ENCODE results near the gene SF1.

Gene SF1

DNA sequence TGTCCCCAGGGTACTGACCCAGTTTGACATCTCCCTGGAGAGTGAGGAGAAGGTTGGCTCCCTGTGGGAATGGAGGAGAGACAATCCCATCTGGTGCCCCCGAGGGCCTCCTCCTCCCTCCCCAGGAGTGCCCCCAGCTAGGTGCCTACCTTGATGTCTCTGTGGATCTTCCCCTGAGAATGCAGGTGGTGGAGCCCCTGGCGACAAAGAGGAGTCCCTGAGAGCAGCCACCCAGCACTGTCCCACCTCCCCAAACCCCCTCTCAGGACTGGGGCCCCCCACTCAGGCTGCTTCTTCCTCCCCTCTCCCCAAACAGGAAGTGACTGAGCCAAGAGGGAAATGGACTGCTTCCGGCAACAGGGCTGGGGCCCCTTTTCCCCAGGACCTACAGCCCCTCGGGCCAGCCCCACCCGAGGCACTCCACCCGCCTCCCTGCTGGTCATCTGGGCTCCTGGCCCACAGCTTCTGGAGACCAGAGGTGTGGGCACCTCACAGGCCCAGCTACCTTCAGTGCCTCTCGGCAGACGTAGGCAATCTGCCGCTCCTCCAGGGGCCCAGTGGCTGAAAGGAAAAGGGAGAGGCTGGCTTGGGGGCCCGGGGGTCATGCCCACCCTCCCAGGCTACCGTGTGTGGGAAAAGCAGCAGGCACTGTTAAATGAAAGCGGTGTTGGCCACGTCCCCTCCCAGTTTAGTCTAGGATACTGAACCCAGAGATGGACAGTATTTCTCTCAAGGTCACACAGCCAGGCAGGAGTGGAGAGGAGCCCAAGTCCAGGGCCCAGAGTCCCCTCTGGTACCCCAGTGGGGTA, 23.4 kb upstream of the SF1 start:
- no peak for DNase-seq (ENCODE audit: low read depth, low spot score)

DNA sequence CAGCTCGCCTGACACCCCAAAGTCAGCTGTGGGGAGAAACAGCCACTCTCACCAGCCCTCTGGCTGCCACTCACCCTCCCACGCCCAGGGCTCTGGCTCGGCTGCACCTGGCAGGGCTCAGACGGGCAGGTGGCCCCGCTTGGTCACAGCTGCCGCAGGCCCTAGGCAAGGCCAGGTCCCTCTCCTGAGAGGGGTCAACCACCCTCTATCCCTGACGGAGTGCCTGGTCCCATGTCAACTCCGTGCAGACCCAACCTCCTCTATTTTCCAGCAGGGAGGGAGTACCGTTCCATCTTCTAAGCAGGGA, 22.8 kb upstream of the SF1 start:
- DNase-seq (ENCODE audit: low read depth, low spot score) = no peak

DNA sequence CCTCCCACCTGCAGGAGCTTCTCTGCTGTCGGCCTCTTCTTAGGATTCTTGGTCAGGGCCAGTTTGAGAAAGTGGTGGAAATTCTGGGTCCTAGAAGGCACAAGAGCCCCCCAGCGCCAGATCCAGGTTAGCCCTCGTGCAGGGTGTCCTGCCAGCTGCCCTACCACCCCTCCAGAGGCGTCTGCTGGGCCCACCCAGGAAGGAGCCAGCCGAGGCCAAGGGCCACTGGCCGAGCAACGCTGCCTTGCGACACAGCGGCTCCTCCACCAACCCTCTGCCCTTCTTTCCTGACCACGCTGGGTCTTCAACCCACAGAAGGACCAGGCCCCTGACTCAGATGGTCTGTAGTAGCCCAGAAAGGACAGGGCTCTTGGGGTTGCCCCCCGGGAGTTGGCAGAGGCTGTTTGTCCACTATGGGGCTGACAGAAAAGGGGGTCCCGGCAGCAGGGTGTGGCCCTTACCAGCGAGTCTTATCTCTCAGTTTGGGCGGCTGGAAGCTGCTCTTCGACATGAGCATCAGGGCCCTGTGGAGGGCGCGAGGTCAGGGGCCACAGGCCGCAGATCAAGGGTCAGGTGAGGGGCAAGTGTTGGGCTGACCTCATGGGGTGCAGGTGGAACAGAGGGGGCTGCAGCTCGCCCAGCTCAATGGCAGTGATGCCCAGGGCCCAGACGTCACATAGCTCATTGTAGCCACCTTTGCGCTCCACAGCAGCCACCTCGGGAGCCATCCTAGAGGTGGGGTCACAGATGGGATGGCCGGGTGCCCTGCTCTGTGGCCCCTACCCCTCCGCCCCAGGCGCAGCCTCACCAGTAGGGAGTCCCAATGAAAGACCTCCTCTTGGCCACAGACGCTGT, 22.2 kb upstream of the SF1 start:
- no peak for DNase-seq (ENCODE audit: low read depth, low spot score)

DNA sequence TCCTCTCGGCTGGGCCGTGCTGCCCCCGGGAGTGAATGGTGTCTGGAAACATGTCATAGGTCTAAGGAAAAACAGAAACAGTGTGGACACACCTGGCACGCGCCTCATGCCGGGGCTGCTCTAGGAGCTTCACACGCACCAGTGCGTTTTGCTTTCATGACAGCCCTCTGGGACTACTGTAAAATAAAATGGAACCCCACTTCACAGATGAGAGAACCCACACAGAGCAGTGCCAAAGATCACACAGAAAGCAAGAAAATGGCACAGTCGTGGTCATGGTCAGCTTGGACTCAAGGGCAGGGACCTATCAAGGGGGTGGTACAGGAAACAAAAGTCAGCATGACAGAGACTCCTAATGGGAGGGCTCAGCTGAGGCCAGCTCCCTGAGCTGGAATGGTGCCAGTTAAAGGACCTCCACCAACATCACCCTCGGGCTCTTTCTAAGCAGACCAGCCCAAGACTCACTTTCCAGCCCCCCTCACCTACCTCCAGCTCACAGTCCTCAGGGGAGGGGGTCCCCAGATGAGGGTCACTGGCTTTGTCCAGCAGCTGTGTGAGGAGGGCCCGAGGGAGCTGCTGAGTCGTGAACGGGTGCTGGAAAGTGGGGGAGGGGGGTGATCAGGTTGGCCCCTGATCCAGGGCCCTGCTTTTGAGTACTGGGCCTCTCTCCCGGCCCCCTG, 21.4 kb upstream of the SF1 start:
- no peak for DNase-seq (ENCODE audit: low read depth, low spot score)

DNA sequence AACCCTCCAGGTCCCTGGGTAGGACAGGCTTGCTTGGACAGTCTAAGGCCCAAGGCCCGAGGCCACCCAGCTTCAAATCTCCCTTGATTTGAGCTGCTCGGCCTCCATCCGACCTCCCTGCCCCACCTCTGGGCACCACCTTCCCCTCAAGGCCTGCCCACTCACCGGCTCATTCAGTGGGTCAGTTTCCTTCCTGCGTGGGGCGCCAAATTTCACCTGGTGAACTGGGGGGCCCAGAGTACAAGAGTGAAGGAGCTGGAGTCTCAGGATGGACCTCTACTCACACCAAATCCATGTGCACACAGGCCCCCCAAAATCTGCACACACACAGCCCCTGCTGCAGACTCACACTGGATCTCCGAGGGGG, 20.9 kb upstream of the SF1 start:
- no peak for DNase-seq (ENCODE audit: low read depth, low spot score)

DNA sequence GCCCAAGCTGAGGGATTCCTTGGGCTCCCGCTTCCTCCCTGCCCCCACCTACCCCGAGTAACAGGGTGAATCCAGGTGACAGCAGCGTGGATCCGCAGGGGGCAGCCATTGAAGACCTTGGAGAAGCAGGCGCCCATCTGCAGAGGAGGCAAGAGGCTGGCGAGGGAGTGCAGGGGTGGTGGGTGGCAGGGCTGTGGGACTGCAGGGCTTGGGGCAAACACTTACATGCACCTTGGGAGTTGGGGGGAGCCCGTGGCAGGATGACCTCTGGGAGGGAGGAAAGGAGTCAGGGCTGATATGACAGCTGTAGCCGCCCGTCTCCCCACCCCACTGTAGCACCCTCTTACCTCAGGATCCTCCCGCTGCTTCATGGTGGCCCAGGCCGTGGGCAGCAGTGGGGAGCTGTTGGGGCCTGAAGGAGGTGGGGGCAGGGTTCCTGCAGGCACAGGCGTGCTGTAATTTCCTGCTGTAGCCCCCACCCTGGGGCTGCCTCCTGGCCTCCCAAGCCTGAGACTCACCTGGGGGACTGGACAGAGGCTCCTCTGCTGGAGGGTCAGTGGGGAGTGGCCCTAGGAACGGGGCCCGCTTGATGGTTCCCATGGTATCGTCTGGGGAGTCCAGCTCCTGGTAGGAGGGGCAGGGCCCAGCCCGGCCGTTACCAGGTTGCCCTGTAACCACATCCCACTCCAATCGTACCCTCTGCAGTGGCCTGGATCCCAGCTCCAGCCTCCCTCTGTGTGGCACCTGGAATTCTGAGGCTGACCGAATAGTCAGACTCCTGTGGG, 18.6 kb upstream of the SF1 start:
- DNase-seq (ENCODE audit: low read depth, low spot score) = no peak

DNA sequence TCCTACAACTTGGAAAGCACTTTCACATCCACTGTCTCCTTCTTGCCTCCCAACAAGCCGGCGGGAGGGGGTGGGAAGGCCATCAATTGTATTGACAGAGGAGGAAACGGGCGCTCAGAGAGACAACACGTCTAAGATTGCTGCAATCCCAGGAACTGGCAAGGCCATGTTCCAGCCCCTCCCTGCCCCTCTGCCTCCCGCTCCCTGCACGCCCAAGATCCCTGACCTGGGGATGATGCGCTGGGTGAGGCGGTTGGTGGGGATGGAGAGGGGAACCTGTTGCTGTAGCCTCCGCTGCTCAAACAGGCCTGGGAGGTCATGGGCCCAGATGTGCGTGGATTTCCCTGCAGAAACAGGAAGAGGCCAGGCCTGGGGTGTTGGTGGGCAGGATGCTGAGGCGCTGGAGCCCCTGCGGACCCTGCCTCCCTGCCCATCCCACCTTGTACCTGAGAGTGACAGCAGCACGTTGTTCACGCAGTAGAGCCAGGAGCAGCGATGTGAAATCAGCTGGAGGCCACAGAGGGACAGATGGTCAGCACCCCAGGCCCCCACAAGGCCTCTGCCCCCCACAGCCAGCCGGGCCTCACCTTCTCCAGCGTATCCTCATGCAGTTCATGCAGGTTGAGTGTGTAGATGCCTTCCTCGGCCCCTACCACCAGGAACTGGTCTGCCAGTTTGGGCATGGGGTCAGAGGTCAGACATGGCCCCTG, 17.9 kb upstream of the SF1 start:
- DNase-seq (ENCODE audit: low read depth, low spot score) = no peak

DNA sequence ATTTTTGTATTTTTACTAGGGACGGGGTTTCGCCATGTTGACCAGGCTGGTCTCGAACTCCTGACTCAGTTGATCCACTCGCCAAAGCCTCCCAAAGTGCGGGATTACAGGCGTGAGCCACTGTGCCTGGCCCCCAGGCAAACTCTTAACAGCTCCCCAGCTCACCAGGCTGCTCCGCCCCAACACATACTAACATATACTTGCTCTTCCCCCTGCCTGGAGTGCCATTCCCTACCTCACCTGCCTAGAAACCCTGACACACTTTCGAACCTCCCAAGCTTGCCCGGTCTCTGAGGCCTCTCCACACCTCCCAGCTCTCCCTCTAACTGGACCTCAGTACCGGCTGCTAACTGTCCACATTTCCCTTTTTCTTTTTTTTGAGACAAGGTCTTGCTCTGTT, 16.2 kb upstream of the SF1 start:
- DNase-seq (ENCODE audit: low read depth, low spot score) = no peak

DNA sequence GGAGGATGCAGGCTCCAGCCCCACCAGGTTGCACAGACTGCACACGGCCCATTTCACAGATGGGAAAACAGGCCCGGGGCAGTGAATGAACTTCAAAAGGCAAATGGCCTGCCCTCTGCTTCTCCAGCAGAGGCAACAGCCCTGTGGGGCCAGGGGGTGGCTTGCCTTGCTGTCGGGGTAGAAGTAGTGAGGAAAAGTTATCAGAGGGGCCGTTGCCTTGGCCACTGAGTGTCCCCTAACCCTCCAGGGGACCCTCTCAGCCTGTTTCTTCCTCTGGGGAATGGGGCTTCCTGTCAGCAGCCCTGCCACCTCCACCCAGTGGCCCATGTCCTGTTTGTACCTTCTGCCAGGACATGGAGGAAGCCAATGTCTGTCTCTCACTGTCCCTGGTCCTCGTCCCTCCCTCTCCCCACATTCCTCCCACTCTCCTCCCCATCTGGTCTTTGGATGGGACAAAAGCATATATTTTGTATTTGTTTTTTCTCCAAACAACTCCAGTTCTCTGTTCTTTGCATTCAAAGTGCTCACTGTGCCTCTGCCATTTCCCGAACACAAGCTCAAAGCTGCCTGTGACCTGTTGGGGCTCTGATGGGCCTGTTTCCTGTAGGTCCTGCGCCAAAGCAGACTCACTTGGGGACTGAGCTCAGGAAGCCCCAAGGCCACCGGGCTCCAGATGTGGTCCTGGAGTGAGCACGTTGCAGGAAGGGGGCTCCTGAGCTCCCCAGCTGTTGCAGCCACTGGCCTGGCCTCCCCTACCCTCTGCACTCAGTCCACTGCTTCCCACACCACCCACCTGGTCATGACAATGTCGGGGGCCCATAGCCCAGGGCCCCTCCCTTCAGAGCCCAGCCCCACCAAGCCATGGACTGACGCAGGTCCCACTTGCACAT, 15.2 kb upstream of the SF1 start:
- no peak for DNase-seq (ENCODE audit: low read depth, low spot score)

DNA sequence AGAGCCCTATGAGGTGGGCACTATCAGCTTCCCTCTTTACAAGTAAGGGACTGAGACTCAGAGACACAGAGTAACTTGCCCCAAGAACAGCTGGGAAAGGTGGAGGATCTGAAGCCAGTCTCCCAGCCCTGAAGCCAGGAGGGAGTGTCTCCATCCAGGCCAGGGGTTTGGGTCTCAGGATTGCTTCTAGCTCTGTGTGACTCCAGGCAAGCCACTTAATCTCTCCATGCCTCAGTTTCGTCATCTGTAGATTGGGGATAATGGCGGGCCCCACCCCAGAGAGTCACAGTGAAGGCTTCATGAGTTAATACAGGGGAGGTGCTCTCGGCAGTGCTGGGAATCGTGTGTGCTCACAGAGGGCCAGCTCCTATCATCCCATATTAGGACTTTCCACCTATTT, 14.1 kb upstream of the SF1 start:
- DNase-seq (ENCODE audit: low read depth, low spot score) = no peak

DNA sequence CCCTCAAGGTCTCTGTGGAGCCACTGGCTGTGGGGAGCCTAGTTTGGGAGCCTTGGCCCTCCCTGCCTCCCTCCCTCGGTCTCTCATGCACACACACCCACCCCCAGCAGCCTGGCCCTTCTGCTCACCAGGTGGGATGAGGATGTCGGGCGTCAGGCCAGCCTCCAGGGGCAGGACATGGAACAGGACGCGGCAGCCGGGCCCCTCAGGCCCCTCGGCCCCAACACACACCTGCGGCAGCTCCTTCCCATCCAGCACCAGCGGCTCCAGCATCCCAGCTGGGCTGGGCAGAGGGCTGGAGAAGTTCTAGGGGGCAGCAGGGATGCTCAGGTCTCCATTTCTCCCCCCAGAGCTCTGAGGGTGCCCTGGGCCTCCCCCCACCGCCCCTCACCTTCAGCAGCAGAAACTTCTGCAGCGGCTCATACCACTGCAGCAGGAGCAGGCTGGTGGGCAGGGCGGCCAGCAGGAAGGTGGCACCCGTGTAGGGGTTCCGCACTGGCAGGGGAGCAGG, 13.5 kb upstream of the SF1 start:
- DNase-seq (ENCODE audit: low read depth, low spot score) = no peak

DNA sequence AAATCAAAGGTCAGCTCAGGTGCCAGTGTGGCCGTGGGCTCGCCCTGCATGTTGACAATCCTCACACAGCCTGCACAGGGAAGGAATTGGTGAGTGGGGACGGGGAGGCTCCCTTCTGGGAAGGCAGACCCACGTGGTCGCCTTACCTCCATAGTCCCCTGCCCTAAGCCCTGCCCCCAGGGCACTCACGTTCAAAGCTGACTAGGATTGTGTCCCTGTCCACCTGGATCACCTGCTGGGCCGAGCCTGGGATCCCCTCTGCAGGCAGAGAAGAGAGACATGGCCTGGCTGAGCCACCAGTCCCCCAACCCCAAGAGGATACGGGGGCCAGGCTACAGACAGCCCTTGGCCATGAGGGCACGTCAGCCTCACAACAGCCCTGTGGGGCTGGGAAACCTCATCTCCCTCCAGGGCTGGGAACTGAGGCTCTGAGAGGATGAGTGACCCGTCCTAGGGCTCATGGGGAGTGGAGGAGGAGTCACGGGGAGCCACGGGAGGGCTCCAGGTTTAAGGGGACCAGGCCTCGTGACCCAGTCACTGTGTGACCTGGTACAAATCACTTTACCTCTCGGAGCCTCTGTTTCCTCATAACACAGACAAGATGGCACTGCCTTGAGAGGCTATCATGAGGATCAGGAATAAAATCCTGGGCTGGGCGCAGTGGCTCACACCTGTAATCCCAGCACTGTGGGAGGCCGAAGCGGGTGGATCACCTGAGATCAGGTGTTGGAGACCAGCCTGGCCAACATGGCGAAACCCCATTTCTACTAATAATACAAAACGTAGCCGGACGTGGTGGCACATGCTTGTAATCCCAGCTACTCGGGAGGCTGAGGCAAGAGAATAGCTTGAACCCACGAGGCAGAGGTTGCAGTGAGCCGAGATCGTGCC, 12.1 kb upstream of the SF1 start:
- DNase-seq (ENCODE audit: low read depth, low spot score) = no peak

DNA sequence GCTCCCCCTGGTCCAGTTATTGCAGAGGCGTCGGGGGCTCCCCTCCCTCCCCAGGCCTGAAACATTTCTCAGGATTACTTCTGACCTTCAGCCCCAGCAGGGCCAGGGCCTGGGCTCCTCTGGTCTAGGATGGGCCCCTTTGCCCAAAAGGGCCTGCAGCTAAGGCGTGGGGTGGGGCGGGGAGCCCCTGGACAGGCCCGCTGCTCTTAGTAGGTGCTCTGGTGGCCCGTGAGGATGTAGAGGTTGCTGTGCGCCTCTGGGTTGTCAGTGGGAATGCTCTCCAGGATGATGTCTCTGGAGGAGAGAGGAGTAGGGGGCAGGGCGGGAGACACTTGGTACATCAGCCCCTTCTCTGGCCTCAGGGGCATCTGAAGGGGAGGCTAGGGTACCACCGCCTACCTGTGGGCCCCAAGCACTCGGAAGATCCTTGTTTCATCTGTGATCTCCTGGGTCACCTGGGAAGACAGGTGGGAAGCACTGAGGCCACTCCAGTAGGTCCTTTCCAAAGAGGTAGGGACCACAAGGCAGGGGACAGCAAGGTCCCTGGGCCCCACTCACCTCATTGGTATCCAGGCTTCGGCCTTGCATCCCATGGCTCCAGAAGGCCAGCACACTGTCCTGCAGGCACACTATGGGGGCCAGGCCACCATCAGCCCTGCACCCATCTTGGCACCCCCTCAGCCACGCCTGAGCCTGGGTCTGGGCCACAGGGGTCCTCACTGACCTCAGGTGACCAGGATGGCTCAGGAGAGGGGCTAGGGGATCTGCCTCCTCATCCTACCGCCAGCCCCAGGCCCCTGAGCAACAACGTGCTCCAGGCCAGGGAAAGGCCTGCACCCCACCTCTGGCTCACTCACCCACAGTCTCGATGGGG, 11.2 kb upstream of the SF1 start:
- DNase-seq (ENCODE audit: low read depth, low spot score) = no peak

DNA sequence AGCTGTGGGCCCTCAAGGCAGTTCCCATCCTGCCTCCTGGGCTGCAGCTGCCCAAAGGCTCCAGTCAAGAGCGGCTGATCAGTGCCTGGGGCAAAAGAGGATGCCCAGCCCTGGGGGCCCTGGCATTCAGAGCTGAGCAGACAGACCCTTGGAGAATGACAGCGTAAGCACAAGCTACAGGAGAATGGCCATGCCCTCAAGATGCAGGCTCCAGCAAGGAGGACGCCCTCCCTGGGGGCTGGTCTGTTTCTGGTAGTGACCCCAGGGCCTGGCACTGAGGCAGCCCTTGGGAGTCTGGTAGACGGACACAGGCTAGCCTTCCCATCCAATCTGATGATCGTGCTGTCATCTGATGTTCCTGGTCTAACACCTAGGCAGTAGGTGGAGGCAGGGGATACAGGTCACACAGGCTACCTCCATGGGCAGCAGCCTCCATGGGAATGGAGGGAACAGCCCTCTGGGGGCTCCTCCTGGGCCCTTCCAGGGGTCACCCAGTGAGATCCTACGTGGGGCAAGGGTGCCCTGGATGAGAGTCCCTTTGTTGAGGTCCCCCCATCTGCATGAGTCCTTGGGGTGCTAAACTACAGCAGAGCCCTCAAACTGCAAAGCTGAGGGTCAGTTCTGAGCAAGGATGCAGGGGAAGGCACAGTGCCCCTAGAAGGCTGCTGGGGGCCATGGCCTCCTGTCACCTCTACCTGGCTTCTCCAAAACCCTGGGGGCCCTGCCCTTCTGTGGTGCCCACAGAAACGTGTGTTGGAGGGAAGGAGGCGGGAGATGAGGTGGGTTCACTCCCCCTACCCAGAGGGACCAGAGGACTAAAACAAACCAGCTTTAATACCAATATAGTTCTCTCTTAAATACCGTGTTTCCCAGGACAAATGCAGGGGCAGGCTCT, 10.2 kb upstream of the SF1 start:
- no peak for DNase-seq (ENCODE audit: low read depth, low spot score)

DNA sequence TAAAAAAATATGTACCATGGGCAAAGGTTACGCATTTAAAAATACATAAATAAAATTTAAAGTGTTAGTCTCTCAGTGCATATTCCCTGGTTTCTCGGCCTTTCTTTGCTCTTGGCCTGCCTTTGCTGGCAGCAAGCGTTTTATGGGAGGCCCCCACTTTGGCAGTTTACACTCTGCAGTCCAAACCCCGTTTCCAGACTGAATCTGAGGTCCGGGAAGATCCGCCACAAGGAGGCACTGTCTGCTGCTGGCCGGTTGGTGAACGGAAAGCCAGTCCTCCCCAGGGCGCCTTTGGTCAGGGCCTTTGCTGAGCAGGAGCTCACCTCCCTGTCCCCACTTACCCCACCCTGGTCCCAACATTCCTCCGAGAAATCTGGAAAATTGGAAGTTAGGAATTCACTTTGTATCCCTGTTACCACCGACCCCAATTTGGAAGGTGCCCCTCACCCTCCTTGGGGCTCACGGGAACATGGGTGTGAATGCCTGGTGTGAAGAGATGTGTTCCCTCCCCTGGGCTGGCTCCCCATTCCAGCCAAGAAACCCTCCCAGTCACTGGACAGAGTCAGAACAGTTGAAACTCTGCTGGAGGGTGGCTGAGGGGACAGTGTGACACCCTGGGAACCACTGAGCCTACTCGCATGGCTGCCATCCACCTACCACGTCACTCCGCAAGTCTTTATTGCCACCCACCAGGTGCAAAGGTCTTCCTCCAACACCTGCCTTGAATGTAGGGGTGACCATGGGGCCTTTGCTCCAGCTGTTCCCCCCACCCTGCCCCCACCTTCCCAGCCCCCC, 9.4 kb upstream of the SF1 start:
- DNase-seq (ENCODE audit: low read depth, low spot score) = no peak

DNA sequence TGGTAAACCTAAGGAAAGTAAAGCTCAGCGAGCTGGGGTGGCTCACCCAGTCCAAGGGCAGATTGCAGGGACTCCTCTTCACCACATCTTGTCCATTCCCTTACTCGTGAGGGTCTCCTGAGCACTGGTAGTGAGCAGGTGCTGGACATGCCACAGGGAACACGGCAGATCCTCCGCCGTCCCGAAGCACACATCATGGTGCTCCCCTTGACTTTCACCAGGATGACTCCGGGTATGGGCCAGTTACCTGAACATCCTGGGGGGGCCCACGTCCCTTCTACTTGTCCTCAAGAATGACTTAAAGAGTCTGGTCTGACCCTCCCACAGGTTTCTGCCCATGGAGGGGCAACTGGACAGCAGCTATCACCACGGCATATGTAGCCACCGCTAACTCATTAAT, 8.0 kb upstream of the SF1 start:
- DNase-seq (ENCODE audit: low read depth, low spot score) = no peak
